DND-41 (cell line): ENCODE results near the gene BAG2.

Source experiments
- ATAC-seq: fragments of 200-7000 bp; cut with Tn5 transposase; 3 replicates; pipeline ENCODE4 v1.9.1; 2021; ENCODE audit warnings: low read depth; ENCODE audit not compliant: insufficient read depth
- DNase-seq: peaks from one replicate; pipeline ENCODE4 v3.0.0-alpha.2; 2020
- H2AFZ ChIP-seq: 2 replicates; pipeline ENCODE4 v1.6.0; 2012; ENCODE audit warnings: low read depth, low read length
- H3K27ac ChIP-seq: 2 replicates; pipeline ENCODE4 v1.5.1; 2012; ENCODE audit warnings: low read length, inconsistent platforms
- H3K27me3 ChIP-seq: fragments of 200-600 bp; sonication (generic); 2 replicates; pipeline ENCODE4 v1.6.0; 2012; ENCODE audit warnings: low read length, mild to moderate bottlenecking, inconsistent platforms; ENCODE audit not compliant: insufficient read depth, poor library complexity
- H3K36me3 ChIP-seq: 2 replicates; pipeline ENCODE4 v1.5.1; 2012; ENCODE audit warnings: low read length, inconsistent platforms; ENCODE audit not compliant: insufficient read depth
- H3K4me1 ChIP-seq: 2 replicates; pipeline ENCODE4 v1.5.1; 2012; ENCODE audit warnings: mild to moderate bottlenecking, low read length; ENCODE audit not compliant: insufficient read depth
- H3K4me2 ChIP-seq: 2 replicates; pipeline ENCODE4 v1.6.0; 2012; ENCODE audit warnings: mild to moderate bottlenecking, moderate library complexity, low read length, inconsistent platforms; ENCODE audit not compliant: insufficient read depth
- H3K4me3 ChIP-seq, 2 experiments: fragments of 200-600 bp in 1 of 2; shearing (Covaris generic) in 1 of 2; 2 replicates each; pipeline ENCODE4 v1.5.1; 2012 to 2016; ENCODE audit warnings: inconsistent platforms in 2 of 2, low read length in 2 of 2, mild to moderate bottlenecking in 2 of 2, low read depth in 1 of 2, moderate library complexity in 1 of 2
- H3K79me2 ChIP-seq: 2 replicates; pipeline ENCODE4 v1.6.0; 2012; ENCODE audit warnings: low read length, inconsistent platforms; ENCODE audit not compliant: insufficient read depth
- H3K9ac ChIP-seq: 2 replicates; pipeline ENCODE4 v1.6.0; 2012; ENCODE audit warnings: low read depth, mild to moderate bottlenecking, inconsistent platforms, low read length, moderate library complexity
- H3K9me3 ChIP-seq: 2 replicates; pipeline ENCODE4 v1.5.1; 2012; ENCODE audit warnings: low read length, moderate library complexity, mild to moderate bottlenecking, inconsistent platforms; ENCODE audit not compliant: insufficient read depth, severe bottlenecking
- H4K20me1 ChIP-seq: 2 replicates; pipeline ENCODE4 v1.6.0; 2012; ENCODE audit warnings: low read length; ENCODE audit not compliant: insufficient read depth
- CTCF ChIP-seq: IDR thresholded peaks from 2 replicates; pipeline ENCODE4 v1.5.1; 2012; ENCODE audit warnings: borderline replicate concordance, low read length, moderate library complexity, mild to moderate bottlenecking; ENCODE audit not compliant: poor library complexity, severe bottlenecking; ENCODE audit errors: extremely low read depth
- EZH2 ChIP-seq: IDR thresholded peaks from 3 replicates; pipeline ENCODE4 v1.6.1; 2012; ENCODE audit warnings: borderline replicate concordance, low read depth, mild to moderate bottlenecking, moderate library complexity, low read length, inconsistent platforms; ENCODE audit not compliant: severe bottlenecking

The BAG2 gene

GRCh38 chr6:57201718-57202117 lies 29.6 kb downstream of the BAG2 start:
- no peak for TF ChIP-seq EZH2
- no peak for TF ChIP-seq CTCF
- ATAC-seq = no peak
- H3K4me2 ChIP-seq = no peak overlapping the region
- H3K9me3 ChIP-seq = no peaks in the 10 kb centered on the region
- H2AFZ ChIP-seq = no peak overlapping the region
- H3K9ac ChIP-seq = no peak overlapping the region
- no peak overlapping the region for H3K4me3 ChIP-seq
- H3K36me3 ChIP-seq = peaks cover 2% of the 10 kb centered on the region; the same call in 1 of the 2 replicates
- H3K79me2 ChIP-seq = 0 out of 2 replicates have a peak, but pooled peaks cover 4% of the 10 kb centered on the region
- DNase-seq = no peak
- no peak overlapping the region for H3K27ac ChIP-seq
- no peaks in the 10 kb centered on the region for H3K27me3 ChIP-seq
- H4K20me1 ChIP-seq = no peaks in the 10 kb centered on the region
- no peaks in the 10 kb centered on the region for H3K4me1 ChIP-seq

GRCh38 chr6:57205550-57206328 lies 33.6 kb downstream of the BAG2 start:
- no peaks in the 10 kb centered on the region for H3K27me3 ChIP-seq
- no peak overlapping the region for H3K4me2 ChIP-seq
- DNase-seq (no peak), ATAC-seq (no peak)
- no peak overlapping the region for H2AFZ ChIP-seq
- no peaks in the 10 kb centered on the region for H3K36me3 ChIP-seq
- H3K4me3 ChIP-seq = no peak overlapping the region
- no peak overlapping the region for H3K27ac ChIP-seq
- no peaks in the 10 kb centered on the region for H3K4me1 ChIP-seq
- 0 out of 2 replicates have a peak, but pooled peaks cover 6% of the 10 kb centered on the region for H3K79me2 ChIP-seq
- no peak for TF ChIP-seq EZH2
- no peak for TF ChIP-seq CTCF
- H3K9me3 ChIP-seq = no peaks in the 10 kb centered on the region
- H4K20me1 ChIP-seq = no peaks in the 10 kb centered on the region
- no peak overlapping the region for H3K9ac ChIP-seq

GRCh38 chr6:57207141-57207540 lies 35.0 kb downstream of the BAG2 start:
- no peaks in the 10 kb centered on the region for H3K9me3 ChIP-seq
- no peak for ATAC-seq
- no peak overlapping the region for H2AFZ ChIP-seq
- TF ChIP-seq EZH2 = no peak
- TF ChIP-seq CTCF = no peak
- no peak overlapping the region for H3K27ac ChIP-seq
- DNase-seq = no peak
- H3K4me1 ChIP-seq = no peaks in the 10 kb centered on the region
- peaks cover 11% of the 10 kb centered on the region for H3K79me2 ChIP-seq
- no peak overlapping the region for H3K9ac ChIP-seq
- H3K27me3 ChIP-seq = no peaks in the 10 kb centered on the region
- H3K4me3 ChIP-seq = no peak overlapping the region
- 0 out of 2 replicates have a peak, but pooled peaks cover 4% of the 10 kb centered on the region for H4K20me1 ChIP-seq
- no peaks in the 10 kb centered on the region for H3K36me3 ChIP-seq
- no peak overlapping the region for H3K4me2 ChIP-seq
